HepG2 (cell line): ENCODE data around the gene PKMYT1. TPM values are rescaled to one million over a fixed set of nuclear protein-coding genes. Genes with fewer than 3 reads are reported as not detected.

Source experiments
- ATF6 ChIP-seq: sonication (generic); formaldehyde crosslinking; conservative IDR thresholded peaks from 2 replicates; pipeline ENCODE4 v1.4.0; 2020; ENCODE audit warnings: missing genetic modification reagents
- ISX ChIP-seq: sonication (generic); formaldehyde crosslinking; conservative IDR thresholded peaks from 2 replicates; pipeline ENCODE4 v1.5.0; 2020; ENCODE audit warnings: missing genetic modification reagents
- RCOR2 ChIP-seq: IDR thresholded peaks from 2 replicates; pipeline ENCODE4 v1.6.1; 2016; ENCODE audit warnings: missing biosample characterization, missing genetic modification reagents
- STAT6 ChIP-seq: sonication (generic); formaldehyde crosslinking; IDR thresholded peaks from 2 replicates; pipeline ENCODE4 v1.4.0; 2020; ENCODE audit warnings: missing genetic modification reagents, mild to moderate bottlenecking, borderline replicate concordance
- ZBED4 ChIP-seq: sonication (generic); formaldehyde crosslinking; IDR thresholded peaks from 2 replicates; pipeline ENCODE4 v1.4.0; 2020; ENCODE audit warnings: missing genetic modification reagents, borderline replicate concordance
- ZNF556 ChIP-seq: sonication (generic); formaldehyde crosslinking; IDR thresholded peaks from 2 replicates; pipeline ENCODE4 v1.4.0; 2020; ENCODE audit warnings: mild to moderate bottlenecking, missing genetic modification reagents, borderline replicate concordance
- ZNF646 ChIP-seq: sonication (generic); formaldehyde crosslinking; IDR thresholded peaks from 2 replicates; pipeline ENCODE4 v1.9.0; 2021; ENCODE audit warnings: mild to moderate bottlenecking, missing genetic modification reagents
- ZNF710 ChIP-seq: sonication (generic); formaldehyde crosslinking; IDR thresholded peaks from 2 replicates; pipeline ENCODE4 v1.5.0; 2020; ENCODE audit warnings: mild to moderate bottlenecking, missing genetic modification reagents, borderline replicate concordance
- ZSCAN9 ChIP-seq: IDR thresholded peaks from 2 replicates; pipeline ENCODE4 v1.6.1; 2016; ENCODE audit warnings: borderline replicate concordance
- polyA plus RNA-seq, 8 experiments: library from polyadenylated mRNA; depleted of rRNA in 3 of 8; stranded (reverse) in 7 of 8; unstranded in 1 of 8; fragments of >200 nt; fragmentation: Illumina TruSeq in 4 of 8; extraction: Trizol in 4 of 8; gene quantifications; 2 replicates each; pipeline versions ENCODE4 v1.2.1 to v1.2.3, GENCODE V29; 2011 to 2016; ENCODE audit warnings: low read depth in 4 of 8, missing spikeins in 1 of 8, mixed read lengths in 1 of 8; ENCODE audit not compliant: insufficient read depth in 1 of 8
- total RNA-seq, 5 experiments: library from RNA; depleted of rRNA; stranded (reverse); fragments of >200 nt; fragmentation: Illumina TruSeq; extraction: Trizol; gene quantifications; 2 replicates each; pipeline ENCODE4 v1.2.3, GENCODE V29; 2016; ENCODE audit warnings: low read depth in 1 of 5

Gene PKMYT1
- total and polyA plus RNA-seq, 2 of the 13 experiments (the other 11 are each of a cell fraction or from before 2014, with no cell fraction given), result 7.0 to 27.8 TPM

GRCh38 chr16:3003582-3004270, 23.5 kb upstream of the PKMYT1 start (continued):
- no peak for TF ChIP-seq ZNF646 (CRISPR knock-in tag)
- no peak for TF ChIP-seq ZNF556
- TF ChIP-seq ZNF710 (CRISPR knock-in tag), result no peak
- TF ChIP-seq ZBED4 (CRISPR knock-in tag), result no peak
- 0 out of 2 replicates have a peak, but pooled peaks have one; percentile 26 for TF ChIP-seq ZSCAN9 (CRISPR knock-in tag)
- peak; percentile 41; the same call in 1 of the 2 replicates for TF ChIP-seq RCOR2 (CRISPR knock-in tag)
- TF ChIP-seq STAT6 (CRISPR knock-in tag), result no peak
- no peak for TF ChIP-seq ATF6 (CRISPR knock-in tag)
- TF ChIP-seq ISX (CRISPR knock-in tag), result no peak
